ENCODE data around the gene SLC16A5. TPM values are rescaled to one million over a fixed set of nuclear protein-coding genes. Genes with fewer than 3 reads are reported as not detected.

The SLC16A5 gene
- total and polyA plus RNA-seq, 3 donors from 2014 or later, result 6.4 to 11.1 (median 6.9) TPM

DNA sequence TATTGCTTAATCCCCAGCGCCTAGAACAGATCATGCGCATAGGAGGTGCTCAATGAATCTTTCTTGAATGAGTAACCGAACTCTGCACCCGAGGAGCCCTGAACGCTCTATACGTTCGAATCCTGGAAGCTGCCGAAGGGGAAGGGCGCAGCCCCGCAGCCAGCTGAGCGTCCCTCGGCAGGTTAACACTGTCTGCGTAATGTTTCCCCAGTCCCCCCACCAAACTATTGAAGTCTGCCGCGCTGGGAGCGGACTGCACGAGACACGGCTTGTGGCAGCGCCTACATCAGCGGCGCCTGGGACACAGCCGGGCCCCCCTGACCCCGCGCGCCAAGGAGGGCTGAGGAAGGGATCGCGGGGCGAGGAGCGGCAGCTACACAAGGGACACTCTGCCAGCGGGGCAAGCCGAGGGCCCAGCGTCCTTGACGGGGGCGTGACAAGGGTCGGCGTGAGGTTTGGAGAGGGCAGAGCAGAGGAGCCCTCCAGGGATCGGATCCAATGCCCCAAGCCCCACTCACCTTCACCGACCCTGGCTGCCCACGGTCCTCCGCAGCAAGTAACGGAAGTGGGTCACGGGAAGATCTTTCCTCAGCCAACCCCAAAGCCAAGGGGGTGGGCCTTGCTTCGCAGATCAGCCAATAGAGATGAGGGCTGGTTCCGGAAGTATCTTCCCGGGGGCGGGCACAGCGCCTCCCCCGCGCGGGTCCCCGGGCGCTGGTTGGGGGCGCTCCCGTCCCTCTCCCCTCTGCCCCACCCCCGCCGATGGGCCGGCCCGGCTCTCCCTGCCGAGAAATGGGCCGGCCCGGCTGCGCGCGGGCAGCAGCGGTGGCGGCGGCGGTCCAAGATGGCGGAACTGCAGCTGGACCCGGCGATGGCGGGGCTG is 41.1 kb upstream of the SLC16A5 start, which contains the start of the genes ATP5PD and KCTD2:
Gene ATP5PD (minus strand): TSS at position 563 of the 883 bp plus-strand sequence. CDS start 4,319 bp downstream, outside the sequence.
Gene KCTD2 (plus strand): TSS at position 819 of the 883 bp plus-strand sequence. CDS start 26 bp downstream, at position 845.
- TF ChIP-seq POLR2A (IDR thresholded peaks at IDR 0.05), result no peak
- TF ChIP-seq CTCF (IDR thresholded peaks at IDR 0.05), result no peak
- peaks cover 21% of the 10 kb centered on the region for H3K4me1 ChIP-seq
- WGBS, 2 donors, result 0 to 1% methylated on average over 13 to 54 of the region's 72 CpGs
- H3K27ac ChIP-seq, result peak within 1 kb of the TSS; percentile 86 to 91
- no peaks in the 10 kb centered on the region for H3K9me3 ChIP-seq
- H3K4me3 ChIP-seq, result peak within 1 kb of the TSS; percentile 68 to 95
- intact Hi-C loops (cut with DNase I; ENCODE audit: low total_unique reads), result no loop called here
- no peaks in the 10 kb centered on the region for H3K27me3 ChIP-seq
- H3K36me3 ChIP-seq (ENCODE audit: low read depth, missing control alignments), result no peaks in the 10 kb centered on the region
- peak; percentile 96 for DNase-seq

DNA sequence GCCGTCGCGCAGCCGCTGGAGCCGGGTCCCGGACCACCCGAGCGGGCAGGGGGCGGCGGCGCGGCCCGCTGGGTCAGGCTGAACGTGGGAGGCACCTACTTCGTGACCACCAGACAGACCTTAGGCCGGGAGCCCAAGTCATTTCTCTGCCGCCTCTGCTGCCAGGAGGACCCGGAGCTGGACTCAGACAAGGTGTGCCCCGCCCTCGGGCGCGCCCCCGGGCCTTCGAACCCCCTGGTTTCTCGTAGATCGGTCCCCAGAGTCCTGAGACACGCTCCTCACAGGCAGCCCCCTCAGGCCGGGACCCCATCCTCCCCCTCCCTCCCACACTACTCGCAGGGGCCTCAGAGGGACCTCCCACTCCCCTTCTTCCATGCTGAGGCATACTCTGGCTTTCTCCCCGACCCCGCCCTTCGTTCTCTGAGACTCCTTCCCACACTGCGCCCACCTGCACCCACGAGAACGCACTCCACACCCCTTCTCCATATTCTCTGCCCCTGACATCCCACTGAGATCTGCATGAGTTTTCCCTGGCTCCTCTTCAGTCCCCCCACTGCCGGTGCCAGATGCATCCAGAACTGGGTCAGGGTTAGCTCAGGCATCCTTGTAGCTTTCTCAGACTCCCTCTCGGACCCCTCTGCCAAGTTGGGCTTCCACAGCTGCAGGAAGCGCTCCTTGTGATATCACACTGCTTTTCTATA is 40.2 kb upstream of the SLC16A5 start:
- no peaks in the 10 kb centered on the region for H3K36me3 ChIP-seq (ENCODE audit: low read depth, missing control alignments)
- TF ChIP-seq POLR2A (IDR thresholded peaks at IDR 0.05) (no peak), CTCF (IDR thresholded peaks at IDR 0.05) (no peak)
- H3K4me1 ChIP-seq, result peaks cover 21% of the 10 kb centered on the region
- no peaks in the 10 kb centered on the region for H3K27me3 ChIP-seq
- 0% methylated on average over 16 to 19 of the region's 38 CpGs for WGBS, 2 donors
- H3K27ac ChIP-seq, result peak overlapping the region; percentile 86 to 89
- H3K4me3 ChIP-seq, result peak overlapping the region; percentile 68 to 95
- intact Hi-C loops (cut with DNase I; ENCODE audit: low total_unique reads), result no loop called here
- H3K9me3 ChIP-seq, result no peaks in the 10 kb centered on the region
- DNase-seq, result peak; percentile 60

GRCh38 chr17:75048249-75048878 is 39.4 kb upstream of the SLC16A5 start:
- Histone ChIP-seq H3K4me1 (peaks cover 21% of the 10 kb centered on the region), H3K36me3 (ENCODE audit: low read depth, missing control alignments) (no peaks in the 10 kb centered on the region), H3K9me3 (no peaks in the 10 kb centered on the region), H3K27me3 (no peaks in the 10 kb centered on the region), H3K4me3 (peak overlapping the region; percentile 68 to 95), H3K27ac (peak overlapping the region in 1 of 2 donors; percentile 86)
- 12 to 17% methylated on average over 5 of the region's 5 CpGs for WGBS, 2 donors
- no peak for TF ChIP-seq POLR2A (IDR thresholded peaks at IDR 0.05)
- no peak for TF ChIP-seq CTCF (IDR thresholded peaks at IDR 0.05)
- intact Hi-C loops (cut with DNase I; ENCODE audit: low total_unique reads), result no loop called here
- peak; percentile 74 for DNase-seq

GRCh38 chr17:75049057-75049456 is 38.7 kb upstream of the SLC16A5 start:
- intact Hi-C loops (cut with DNase I; ENCODE audit: low total_unique reads), result no loop called here
- Histone ChIP-seq H3K9me3 (no peaks in the 10 kb centered on the region), H3K4me1 (peaks cover 21% of the 10 kb centered on the region), H3K4me3 (peak overlapping the region in 1 of 2 donors; percentile 95), H3K36me3 (ENCODE audit: low read depth, missing control alignments) (no peaks in the 10 kb centered on the region), H3K27me3 (no peaks in the 10 kb centered on the region), H3K27ac (peak overlapping the region in 1 of 2 donors; percentile 86)
- WGBS, 2 donors, result 58 to 59% methylated on average over 5 of the region's 5 CpGs
- TF ChIP-seq CTCF (IDR thresholded peaks at IDR 0.05) (no peak), POLR2A (IDR thresholded peaks at IDR 0.05) (no peak)
- no peak for DNase-seq
